ENCODE results near the gene OR2B6. TPM values are rescaled to one million over a fixed set of nuclear protein-coding genes. Genes with fewer than 3 reads are reported as not detected.

Gene OR2B6
- total RNA-seq, 3 donors from 2014 or later (not counting 1 experiment from before 2014, with no cell fraction given): not detected

GRCh38 chr6:28005975-28006374 lies 48.9 kb downstream of the OR2B6 start:
- no peak for DNase-seq
- no peak overlapping the region for H3K27ac ChIP-seq (ENCODE audit: low read length)
- no peaks in the 10 kb centered on the region for H3K4me1 ChIP-seq (ENCODE audit: control insufficient read depth, insufficient read depth, low read length)
- intact Hi-C loops (cut with micrococcal nuclease): no loop called here
- 84% methylated on average over 3 of the region's 3 CpGs for WGBS (ENCODE audit: insufficient coverage)
- no peak overlapping the region for H3K27ac Mint-ChIP-seq
- no peaks in the 10 kb centered on the region for H3K9me3 Mint-ChIP-seq
- no peaks in the 10 kb centered on the region for H3K9me3 ChIP-seq (ENCODE audit: control insufficient read depth, insufficient read depth, low read length)
- H3K4me3 Mint-ChIP-seq: no peak overlapping the region
- TF ChIP-seq, protein P1, sequence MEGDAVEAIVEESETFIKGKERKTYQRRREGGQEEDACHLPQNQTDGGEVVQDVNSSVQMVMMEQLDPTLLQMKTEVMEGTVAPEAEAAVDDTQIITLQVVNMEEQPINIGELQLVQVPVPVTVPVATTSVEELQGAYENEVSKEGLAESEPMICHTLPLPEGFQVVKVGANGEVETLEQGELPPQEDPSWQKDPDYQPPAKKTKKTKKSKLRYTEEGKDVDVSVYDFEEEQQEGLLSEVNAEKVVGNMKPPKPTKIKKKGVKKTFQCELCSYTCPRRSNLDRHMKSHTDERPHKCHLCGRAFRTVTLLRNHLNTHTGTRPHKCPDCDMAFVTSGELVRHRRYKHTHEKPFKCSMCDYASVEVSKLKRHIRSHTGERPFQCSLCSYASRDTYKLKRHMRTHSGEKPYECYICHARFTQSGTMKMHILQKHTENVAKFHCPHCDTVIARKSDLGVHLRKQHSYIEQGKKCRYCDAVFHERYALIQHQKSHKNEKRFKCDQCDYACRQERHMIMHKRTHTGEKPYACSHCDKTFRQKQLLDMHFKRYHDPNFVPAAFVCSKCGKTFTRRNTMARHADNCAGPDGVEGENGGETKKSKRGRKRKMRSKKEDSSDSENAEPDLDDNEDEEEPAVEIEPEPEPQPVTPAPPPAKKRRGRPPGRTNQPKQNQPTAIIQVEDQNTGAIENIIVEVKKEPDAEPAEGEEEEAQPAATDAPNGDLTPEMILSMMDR (IDR thresholded peaks at IDR 0.05): no peak
- no peaks in the 10 kb centered on the region for H3K36me3 ChIP-seq (ENCODE audit: control insufficient read depth, insufficient read depth, low read length)
- no peak for ATAC-seq
- no peaks in the 10 kb centered on the region for H3K4me1 Mint-ChIP-seq
- H3K27me3 Mint-ChIP-seq (ENCODE audit: low read depth in 2 of 2): peaks cover 21 to 26% of the 10 kb centered on the region in 2 donors
- no peaks in the 10 kb centered on the region for H3K27me3 ChIP-seq (ENCODE audit: control insufficient read depth, insufficient read depth, low read length)
- no peak overlapping the region for H3K4me3 ChIP-seq (ENCODE audit: low read length)
- no peaks in the 10 kb centered on the region for H3K36me3 Mint-ChIP-seq

Other genes with a start within 250 kb of the OR2B6 start
- not detected for gene OR2B2, start 44.8 kb upstream of the OR2B6 start, total RNA-seq
- gene ZNF165, start 123.3 kb downstream of the OR2B6 start, total RNA-seq: 1 to 10 TPM in 1 of 3 donors, under 1 TPM in 2; 0.61 to 2.2 (median 0.85) TPM
- gene ZSCAN16, start 167.4 kb downstream of the OR2B6 start, total RNA-seq: 1 to 10 TPM; 7.7 to 9.1 (median 7.8) TPM
- gene ZKSCAN8, start 184.6 kb downstream of the OR2B6 start, total RNA-seq: 10 to 100 TPM; 38.0 to 42.5 (median 39.2) TPM

All from natural killer cell (primary cell).